ENCODE measurements around the gene MTHFS.
"Not testable (repeated sequence)": the region's sequence is repeated elsewhere in the genome, so short reads cannot be mapped to it uniquely, and the experiment has no call there.

MTHFS gene

GRCh38 chr15:79915776-79916501 is 19.1 kb upstream of the MTHFS start:
- not testable (repeated sequence) for DNase-seq (ENCODE audit: low spot score)

DNA sequence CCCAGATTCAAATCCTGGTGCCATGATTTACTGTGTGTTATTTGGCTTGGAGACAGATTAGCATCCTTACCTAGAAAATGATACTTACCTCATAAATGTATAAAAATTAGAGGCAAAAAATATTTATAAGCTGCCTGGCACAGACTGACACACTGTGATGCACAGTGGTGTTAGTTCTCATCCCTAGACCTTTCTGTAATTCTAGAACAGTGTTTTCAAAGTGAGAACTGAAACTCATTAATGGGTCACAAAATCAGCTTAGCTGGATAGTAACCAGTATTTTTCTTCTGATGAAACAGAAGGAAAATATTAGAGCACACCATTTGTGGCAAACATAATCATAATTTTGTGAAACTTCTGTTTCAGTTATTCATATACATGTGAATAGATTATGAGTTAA is 17.9 kb upstream of the MTHFS start:
- DNase-seq (ENCODE audit: low spot score): no peak

DNA sequence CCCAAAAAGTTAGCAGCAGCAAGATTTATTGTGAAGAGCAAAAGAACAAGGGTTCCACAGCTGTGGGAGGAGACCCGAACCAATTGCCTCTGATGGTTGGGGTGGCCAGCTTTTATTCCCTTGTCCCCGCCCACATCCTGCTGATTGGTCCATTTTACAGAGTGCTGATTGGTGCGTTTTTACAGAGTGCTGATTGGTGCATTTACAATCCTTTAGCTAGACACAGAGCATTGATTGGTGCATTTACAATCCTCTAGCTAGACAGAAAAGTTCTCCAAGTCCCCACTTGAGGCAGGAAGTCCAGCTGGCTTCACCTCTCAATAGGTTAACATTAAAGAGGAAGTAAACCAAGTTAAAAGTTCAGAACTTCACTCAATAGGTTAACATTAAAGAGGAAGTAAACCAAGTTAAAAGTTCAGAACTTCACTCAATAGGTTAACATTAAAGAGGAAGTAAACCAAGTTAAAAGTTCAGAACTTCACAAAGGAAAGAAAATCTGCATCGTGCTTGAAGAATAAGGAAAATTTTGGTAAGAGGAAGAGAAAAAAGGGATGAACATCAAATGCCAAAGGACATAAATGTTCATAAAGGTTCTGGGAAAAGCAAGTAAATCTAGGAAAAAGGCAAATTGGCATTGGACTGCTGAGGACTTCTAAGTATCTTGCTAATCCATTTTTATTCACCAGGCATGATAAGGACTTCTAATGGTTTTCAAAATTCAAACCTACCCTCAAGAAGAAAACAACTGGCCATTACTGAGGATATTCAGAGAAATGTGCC is 12.9 kb upstream of the MTHFS start:
- DNase-seq (ENCODE audit: low spot score): not testable (repeated sequence)

GRCh38 chr15:79904271-79904670 is 7.5 kb upstream of the MTHFS start:
- DNase-seq (ENCODE audit: low spot score): no peak

- DNase-seq (ENCODE audit: low spot score): no peak
Observed at GRCh38 chr15:79903626-79904025, 6.8 kb upstream of the MTHFS start.

DNA sequence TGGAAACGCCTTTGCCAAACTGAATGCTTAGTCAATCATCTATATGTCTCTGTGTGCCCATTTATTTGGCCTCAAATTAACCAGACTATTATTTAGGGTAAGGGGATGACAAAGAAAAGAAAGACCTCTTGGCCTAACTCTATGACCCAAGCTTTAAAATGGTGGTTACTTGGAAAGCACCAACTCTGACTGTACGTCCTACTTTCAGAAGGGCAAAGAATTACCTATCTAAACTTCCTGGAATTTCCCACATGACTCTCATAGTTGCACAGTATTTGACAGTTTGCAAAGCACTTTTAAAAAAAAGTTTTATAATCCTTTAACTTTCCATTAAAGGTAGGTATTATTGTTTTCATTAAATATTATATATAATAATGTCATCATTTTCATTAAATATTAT is 6.3 kb upstream of the MTHFS start:
- no peak for DNase-seq (ENCODE audit: low spot score)

- no peak for DNase-seq (ENCODE audit: low spot score)
Observed at GRCh38 chr15:79901958-79902357, 5.1 kb upstream of the MTHFS start.

GRCh38 chr15:79900818-79901378 is 4.1 kb upstream of the MTHFS start:
- not testable (repeated sequence) for DNase-seq (ENCODE audit: low spot score)

- DNase-seq (ENCODE audit: low spot score): no peak
Observed at GRCh38 chr15:79900087-79900486, 3.3 kb upstream of the MTHFS start.

DNA sequence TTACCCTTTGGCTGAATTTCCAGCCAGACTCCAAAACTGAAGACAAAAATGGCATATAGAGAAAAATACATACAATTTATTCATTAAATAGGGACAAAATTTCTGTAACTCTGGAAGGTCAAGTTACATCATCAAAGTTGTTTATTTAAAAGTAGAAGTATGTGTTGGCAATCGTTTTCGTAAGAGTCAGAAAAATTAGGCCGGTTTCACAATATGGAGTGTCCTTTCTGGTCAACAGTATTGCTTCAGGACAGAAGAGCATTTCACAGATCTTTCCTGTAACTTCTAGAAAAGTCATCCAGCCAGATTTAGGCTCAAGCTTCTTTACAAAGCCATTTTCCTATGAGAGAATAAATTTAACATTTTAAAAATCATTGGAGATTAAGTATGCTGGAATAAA is 2.0 kb upstream of the MTHFS start:
- DNase-seq (ENCODE audit: low spot score): not testable (repeated sequence)

DNA sequence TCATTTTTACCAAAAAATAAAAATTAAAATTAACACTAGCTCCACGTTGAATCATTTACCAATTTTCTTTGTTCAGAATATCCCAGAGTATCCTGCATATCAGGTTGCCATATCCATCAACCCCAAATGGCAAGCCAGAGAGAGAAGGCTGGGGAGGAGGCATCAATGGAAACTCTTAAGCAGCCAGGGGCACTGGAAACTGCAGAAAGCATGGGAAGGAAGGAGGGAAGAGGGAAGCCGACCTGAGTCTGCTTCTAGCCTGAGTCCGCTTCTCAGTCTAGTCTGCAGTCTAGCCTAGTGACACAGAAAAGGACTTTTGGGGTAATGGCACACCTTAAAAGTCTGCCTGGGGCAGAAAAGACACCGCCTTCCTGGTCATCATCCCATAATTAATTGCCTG is 1.6 kb upstream of the MTHFS start:
- DNase-seq (ENCODE audit: low spot score): no peak

- no peak for DNase-seq (ENCODE audit: low spot score)
Observed at GRCh38 chr15:79897701-79898113, 893 bp upstream of the MTHFS start.

DNA sequence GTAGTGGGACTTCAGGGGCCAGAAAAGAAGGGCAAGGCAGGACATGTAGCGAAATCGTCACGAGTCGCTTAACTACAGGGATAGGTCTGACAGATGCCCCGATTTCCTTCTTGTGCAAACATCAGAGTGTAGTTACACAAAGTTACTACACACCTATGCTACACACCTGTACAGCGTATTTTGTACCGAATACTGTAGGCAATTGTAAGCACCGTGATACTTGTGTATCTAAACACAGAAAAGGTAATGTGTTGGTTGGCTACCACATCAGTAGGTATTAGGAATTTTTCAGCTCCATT is 515 bp upstream of the MTHFS start:
- no peak for DNase-seq (ENCODE audit: low spot score)

- no peak for DNase-seq (ENCODE audit: low spot score)
Observed at GRCh38 chr15:79896131-79896633, 632 bp downstream of the MTHFS start.

DNA sequence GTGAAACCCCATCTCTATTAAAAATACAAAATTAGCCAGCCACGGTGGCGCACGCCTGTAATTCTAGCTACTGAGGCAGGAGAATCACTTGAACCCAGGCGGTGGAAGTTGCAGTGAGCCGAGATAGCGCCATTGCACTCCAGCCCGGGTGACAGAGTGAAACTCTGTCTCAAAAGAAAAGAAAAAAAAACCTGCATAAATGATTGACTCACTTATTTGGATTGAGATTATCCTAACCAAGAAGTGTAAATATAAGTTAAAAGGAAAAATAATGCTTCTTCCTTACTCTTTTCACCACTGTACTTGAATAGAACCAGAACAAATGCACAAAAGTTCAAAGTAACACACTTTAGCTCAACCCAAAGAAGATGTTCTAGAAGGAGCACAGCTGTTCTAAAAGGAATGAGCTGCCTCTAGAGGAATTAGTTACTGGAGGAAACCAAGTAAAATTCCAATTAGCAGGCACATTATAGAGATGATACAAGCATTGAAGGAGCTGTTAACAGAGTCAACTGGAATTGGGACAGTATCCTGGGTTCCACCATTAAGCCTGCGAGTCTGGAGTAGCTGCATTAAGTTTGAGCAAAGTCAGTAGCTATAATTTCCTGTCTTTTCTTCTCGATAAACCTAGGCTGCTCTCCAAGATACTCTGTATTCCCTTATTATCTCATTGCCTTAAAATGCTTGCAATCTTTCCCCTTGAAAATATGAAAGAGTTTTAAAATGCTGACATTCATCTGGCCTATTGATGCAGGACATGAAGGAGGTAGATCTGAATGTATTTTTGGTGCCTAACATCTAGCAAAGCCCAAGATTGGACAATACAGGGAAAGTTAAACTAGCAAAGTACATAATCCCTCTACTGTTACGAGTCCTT is 9.5 kb downstream of the MTHFS start:
- no peak for DNase-seq (ENCODE audit: low spot score)

GRCh38 chr15:79886124-79886523 is 10.7 kb downstream of the MTHFS start:
- DNase-seq (ENCODE audit: low spot score): no peak

DNA sequence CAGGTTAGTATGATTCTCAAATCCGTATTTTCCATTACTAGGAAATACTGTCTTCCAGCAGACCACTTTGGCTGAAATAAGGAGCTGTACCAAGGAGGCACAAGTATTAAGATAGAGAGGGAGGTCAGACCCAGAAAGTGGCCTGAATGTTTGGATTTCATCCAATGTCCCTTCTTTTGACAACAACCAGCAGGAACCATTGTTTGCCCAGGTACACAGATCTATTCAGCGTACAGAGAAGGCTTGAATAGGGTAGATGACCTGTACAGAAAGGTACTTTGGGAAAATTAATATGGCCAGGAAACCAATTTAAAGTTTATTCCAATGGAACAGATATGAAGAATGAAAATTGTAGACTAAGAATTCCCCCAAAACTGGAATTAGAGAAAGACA is 12.6 kb downstream of the MTHFS start:
- DNase-seq (ENCODE audit: low spot score): no peak

DNA sequence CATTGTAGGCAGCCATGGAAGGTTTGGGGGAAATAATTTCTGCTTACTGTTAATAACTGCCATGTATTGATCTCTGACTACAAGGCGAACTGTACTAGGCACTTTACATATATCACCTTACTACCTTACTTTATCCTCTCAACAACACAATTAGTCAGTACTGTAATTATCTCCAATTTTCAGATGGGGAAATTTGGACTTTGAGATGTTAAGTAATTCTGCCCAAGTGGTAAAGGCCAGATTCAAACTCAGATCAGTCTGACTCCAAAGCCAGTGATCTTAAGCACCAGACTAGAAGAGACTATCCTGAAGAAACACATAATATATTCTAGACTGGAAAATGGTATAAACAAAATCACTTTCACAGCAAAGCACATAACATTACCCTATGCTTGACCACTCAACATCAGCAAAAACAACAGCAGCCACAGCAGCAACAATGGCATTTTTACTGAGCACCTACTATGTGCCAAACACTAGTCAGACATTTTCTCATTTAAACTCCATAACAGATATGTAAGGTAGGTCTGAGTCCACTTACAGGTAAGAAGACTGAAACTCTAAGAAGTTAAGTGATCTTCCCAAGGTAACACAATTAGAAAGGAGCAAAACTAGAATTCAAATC is 13.1 kb downstream of the MTHFS start:
- no peak for DNase-seq (ENCODE audit: low spot score)

GRCh38 chr15:79881668-79882067 is 15.1 kb downstream of the MTHFS start:
- DNase-seq (ENCODE audit: low spot score): no peak

GRCh38 chr15:79881254-79881653 is 15.6 kb downstream of the MTHFS start:
- no peak for DNase-seq (ENCODE audit: low spot score)

GRCh38 chr15:79878078-79878705 is 18.6 kb downstream of the MTHFS start:
- no peak for DNase-seq (ENCODE audit: low spot score)
